Immature natural killer cell (primary cell): Measurements from ENCODE around the gene NOC2L. TPM values are rescaled to one million over a fixed set of nuclear protein-coding genes. Genes with fewer than 3 reads are reported as not detected.

Experiments
- DNase-seq, 3 donors: peaks; one replicate each; pipeline ENCODE4 v3.0.0; 2022; ENCODE audit warnings: mixed read lengths in 1 of 3
- H3K27ac Mint-ChIP-seq, 6 donors: one replicate each; pipeline ENCODE4 v1.8.0; 2020; ENCODE audit warnings: mixed read lengths in 6 of 6, mild to moderate bottlenecking in 5 of 6, inconsistent platforms in 4 of 6, moderate library complexity in 3 of 6
- H3K27me3 Mint-ChIP-seq, 3 donors: one replicate each; pipeline ENCODE4 v1.8.0; 2020 to 2021; ENCODE audit warnings: low read depth in 3 of 3, mild to moderate bottlenecking in 3 of 3, mixed read lengths in 3 of 3, moderate library complexity in 3 of 3, inconsistent platforms in 1 of 3
- H3K36me3 Mint-ChIP-seq, 3 donors: one replicate each; pipeline ENCODE4 v1.8.0; 2020; ENCODE audit warnings: mixed read lengths in 3 of 3, inconsistent platforms in 2 of 3, mild to moderate bottlenecking in 2 of 3
- H3K4me1 Mint-ChIP-seq, 2 donors: one replicate each; pipeline ENCODE4 v1.8.0; 2020; ENCODE audit warnings: inconsistent platforms in 2 of 2, mild to moderate bottlenecking in 2 of 2, mixed read lengths in 2 of 2, moderate library complexity in 1 of 2
- H3K4me3 Mint-ChIP-seq, 5 donors: one replicate each; pipeline ENCODE4 v1.8.0; 2020; ENCODE audit warnings: mild to moderate bottlenecking in 5 of 5, mixed read lengths in 5 of 5, inconsistent platforms in 3 of 5, moderate library complexity in 3 of 5
- H3K9me3 Mint-ChIP-seq, 6 donors: one replicate each; pipeline ENCODE4 v1.8.0; 2020; ENCODE audit warnings: mild to moderate bottlenecking in 6 of 6, mixed read lengths in 6 of 6, inconsistent platforms in 4 of 6, moderate library complexity in 3 of 6
- polyA plus RNA-seq, 3 donors: library from polyadenylated mRNA; unstranded; fragments of 300-500 nt; fragmentation: Illumina TruSeq; gene quantifications; one replicate each; pipeline ENCODE4 v1.2.3, GENCODE V29; 2021

NOC2L gene
- polyA plus RNA-seq, 3 donors from 2014 or later: 48.2 to 69.8 (median 53.5) TPM

GRCh38 chr1:909861-910310 is 49.2 kb downstream of the NOC2L start:
- Mint-ChIP-seq H3K9me3 (no peaks in the 10 kb centered on the region), H3K36me3 (no peaks in the 10 kb centered on the region), H3K4me1 (peaks cover 6% of the 10 kb centered on the region in 2 donors), H3K4me3 (no peak overlapping the region), H3K27me3 (peaks cover 9 to 13% (median 11%) of the 10 kb centered on the region in 3 donors), H3K27ac (no peak overlapping the region)
- no peak for DNase-seq

DNA sequence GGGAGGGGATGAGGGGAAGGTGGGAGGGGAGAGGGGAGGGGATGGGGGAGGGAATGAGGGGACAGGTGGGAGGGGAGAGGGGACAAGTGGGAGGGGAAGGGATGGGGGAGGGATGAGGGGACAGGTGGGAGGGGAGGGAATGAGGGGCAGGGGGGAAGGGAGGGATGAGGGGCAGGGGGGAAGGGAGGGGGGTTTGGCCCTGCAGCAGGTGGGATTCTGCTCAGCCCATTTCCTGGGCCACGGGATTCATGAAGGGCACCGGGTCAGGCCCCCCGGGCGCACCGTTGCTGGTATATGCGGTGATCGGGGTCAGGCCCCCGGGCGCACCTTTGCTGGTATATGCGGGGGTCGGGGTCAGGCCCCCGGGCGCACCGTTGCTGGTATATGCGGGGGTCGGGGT is 50.4 kb downstream of the NOC2L start:
- Mint-ChIP-seq H3K27me3 (peaks cover 9 to 14% (median 13%) of the 10 kb centered on the region in 3 donors), H3K4me1 (peaks cover 6% of the 10 kb centered on the region in 2 donors), H3K9me3 (no peaks in the 10 kb centered on the region)

GRCh38 chr1:907611-908451 is 51.2 kb downstream of the NOC2L start:
- peaks cover 9 to 14% (median 13%) of the 10 kb centered on the region in 3 donors for H3K27me3 Mint-ChIP-seq
- DNase-seq: no peak

More for the DNA sequence above, 50.4 kb downstream of the NOC2L start:
- no peak overlapping the region for H3K4me3 Mint-ChIP-seq
- no peak for DNase-seq
- no peak overlapping the region for H3K27ac Mint-ChIP-seq
- no peaks in the 10 kb centered on the region for H3K36me3 Mint-ChIP-seq

GRCh38 chr1:906600-907420 is 52.2 kb downstream of the NOC2L start:
- H3K9me3 Mint-ChIP-seq: no peaks in the 10 kb centered on the region
- H3K4me3 Mint-ChIP-seq: peak overlapping the region in 2 of 5 donors; percentile 38
- DNase-seq: no peak
- H3K36me3 Mint-ChIP-seq: no peaks in the 10 kb centered on the region
- peaks cover 6 to 9% of the 10 kb centered on the region in 2 donors for H3K4me1 Mint-ChIP-seq
- H3K27ac Mint-ChIP-seq: no peak overlapping the region
- H3K27me3 Mint-ChIP-seq: peaks cover 7 to 14% (median 10%) of the 10 kb centered on the region in 3 donors

More at GRCh38 chr1:907611-908451, 51.2 kb downstream of the NOC2L start:
- H3K4me3 Mint-ChIP-seq: no peak overlapping the region
- no peak overlapping the region for H3K27ac Mint-ChIP-seq
- peaks cover 6 to 9% of the 10 kb centered on the region in 2 donors for H3K4me1 Mint-ChIP-seq
- H3K9me3 Mint-ChIP-seq: no peaks in the 10 kb centered on the region
- H3K36me3 Mint-ChIP-seq: no peaks in the 10 kb centered on the region

DNA sequence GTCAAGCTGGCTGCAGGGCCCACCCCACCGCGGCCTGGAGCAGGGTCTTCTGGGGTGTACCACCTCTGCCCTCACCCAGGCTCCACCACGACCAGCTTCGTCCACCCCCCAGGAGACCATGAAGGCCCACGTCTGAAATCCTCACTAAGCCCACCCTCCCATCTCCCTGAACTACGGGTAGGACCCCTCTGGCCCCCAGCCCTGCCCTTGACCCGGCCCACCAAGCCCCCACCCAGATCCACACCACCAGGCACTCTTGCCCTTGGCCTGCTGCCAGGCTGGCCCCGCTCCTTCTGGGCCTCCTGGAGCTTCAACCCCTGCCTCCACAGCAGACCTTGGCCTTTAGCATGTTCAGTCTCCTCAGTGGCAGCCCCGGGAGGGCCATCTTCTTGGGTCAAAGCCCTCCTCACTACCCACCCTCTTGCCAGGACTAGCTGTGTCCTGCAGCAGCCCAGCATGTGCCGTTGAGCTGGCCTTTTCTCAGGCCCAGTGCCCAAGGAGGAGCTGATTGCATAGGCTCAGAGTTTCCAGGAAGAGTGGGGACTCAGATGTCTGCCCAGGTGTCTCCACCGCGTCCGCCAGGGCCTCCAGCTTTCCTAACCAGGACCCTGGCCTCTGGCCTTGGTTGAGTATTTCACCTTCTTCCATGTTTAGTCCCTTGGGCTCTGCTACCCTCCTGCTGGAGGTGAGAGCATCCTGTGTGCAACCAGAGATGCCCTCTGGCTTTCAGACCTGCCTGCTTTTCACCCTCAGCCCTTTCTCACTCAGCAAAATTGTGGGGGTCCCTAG is 53.1 kb downstream of the NOC2L start:
- Mint-ChIP-seq H3K4me3 (peak overlapping the region; percentile 13 to 76 (median 67)), H3K36me3 (no peaks in the 10 kb centered on the region), H3K27me3 (peaks cover 7 to 14% (median 8%) of the 10 kb centered on the region in 3 donors), H3K27ac (no peak overlapping the region), H3K9me3 (no peaks in the 10 kb centered on the region), H3K4me1 (peaks cover 6 to 9% of the 10 kb centered on the region in 2 donors)
- DNase-seq: no peak

DNA sequence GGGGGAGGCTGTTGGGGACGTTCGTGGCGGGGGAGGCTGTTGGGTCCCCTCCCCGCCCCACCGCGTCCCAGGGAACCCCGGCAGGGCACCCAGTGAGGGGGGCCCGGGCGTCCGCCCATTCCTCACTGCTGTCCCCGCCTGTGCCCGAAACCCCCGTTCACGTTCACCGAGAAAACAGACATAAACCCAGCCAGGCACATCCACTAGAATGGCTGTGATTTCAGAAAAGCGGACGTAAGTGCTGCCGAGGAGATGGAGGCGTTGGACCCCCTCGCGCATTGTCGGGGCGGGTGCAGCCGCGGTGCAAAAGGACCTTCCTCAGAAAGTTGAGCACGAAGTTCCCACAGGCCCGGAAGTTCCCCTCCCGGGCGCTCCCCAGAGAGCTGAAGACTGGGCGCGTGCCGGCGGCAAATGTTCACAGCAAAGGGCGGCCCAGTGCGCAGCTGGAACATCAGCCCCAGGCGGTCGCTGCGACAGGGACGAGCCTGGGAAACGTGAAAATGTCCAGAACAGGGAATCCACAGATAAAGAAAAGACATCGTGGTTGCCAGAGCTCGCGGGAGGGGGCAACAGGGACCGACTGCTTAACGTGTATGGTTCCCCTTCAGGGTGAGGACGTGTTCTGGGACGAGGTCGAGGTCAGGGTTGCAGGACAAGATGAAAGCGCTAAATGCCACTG is 53.8 kb downstream of the NOC2L start:
- peak overlapping the region in 1 of 6 donors; percentile 38 for H3K27ac Mint-ChIP-seq
- no peaks in the 10 kb centered on the region for H3K9me3 Mint-ChIP-seq
- H3K27me3 Mint-ChIP-seq: peaks cover 7 to 11% (median 8%) of the 10 kb centered on the region in 3 donors
- peak in 1 of 3 donors; percentile 14 for DNase-seq
- no peaks in the 10 kb centered on the region for H3K36me3 Mint-ChIP-seq
- H3K4me3 Mint-ChIP-seq: peak overlapping the region; percentile 64 to 76 (median 69)
- H3K4me1 Mint-ChIP-seq: peaks cover 6 to 9% of the 10 kb centered on the region in 2 donors

- Mint-ChIP-seq H3K36me3 (no peaks in the 10 kb centered on the region), H3K4me1 (peaks cover 6 to 9% of the 10 kb centered on the region in 2 donors), H3K27ac (peak overlapping the region in 1 of 6 donors; percentile 51), H3K9me3 (no peaks in the 10 kb centered on the region), H3K4me3 (peak overlapping the region; percentile 48 to 85 (median 70)), H3K27me3 (peaks cover 7 to 11% (median 8%) of the 10 kb centered on the region in 3 donors)
- DNase-seq: peak; percentile 87 to 89 (median 88)
Observed at GRCh38 chr1:904310-904950, 54.6 kb downstream of the NOC2L start.

DNA sequence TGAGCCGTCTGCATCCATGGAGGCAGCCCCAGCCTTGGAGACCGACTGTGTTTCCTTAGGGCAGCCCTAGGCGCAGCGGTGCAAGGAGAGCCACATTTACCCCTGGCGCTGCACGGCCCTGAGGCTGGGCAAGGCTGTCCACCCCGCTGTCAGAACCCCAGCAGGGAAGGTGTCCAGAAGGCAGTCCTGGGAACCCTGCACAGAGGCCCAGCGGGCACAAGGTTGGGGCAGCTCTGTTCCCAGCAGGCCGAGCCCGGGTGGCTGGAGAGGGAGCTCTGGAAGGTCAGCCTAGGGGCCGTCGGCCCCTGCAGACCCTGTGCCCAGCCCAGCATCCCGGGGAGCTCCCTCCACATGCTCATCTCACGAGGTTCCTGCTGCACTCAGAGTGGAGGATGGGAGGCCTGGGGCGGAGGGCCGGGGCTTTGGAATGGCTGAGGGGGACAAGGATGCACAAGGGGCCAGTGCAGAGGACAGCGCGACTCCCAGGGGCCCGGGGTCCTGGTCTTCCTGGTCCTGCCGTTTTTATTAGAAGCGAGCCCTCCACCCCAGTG is 55.3 kb downstream of the NOC2L start:
- H3K4me1 Mint-ChIP-seq: peaks cover 7 to 9% of the 10 kb centered on the region in 2 donors
- no peaks in the 10 kb centered on the region for H3K36me3 Mint-ChIP-seq
- peak overlapping the region in 4 of 5 donors; percentile 7 to 58 (median 56) for H3K4me3 Mint-ChIP-seq
- H3K9me3 Mint-ChIP-seq: no peaks in the 10 kb centered on the region
- peaks cover 7 to 11% (median 8%) of the 10 kb centered on the region in 3 donors for H3K27me3 Mint-ChIP-seq
- DNase-seq: no peak
- H3K27ac Mint-ChIP-seq: no peak overlapping the region

DNA sequence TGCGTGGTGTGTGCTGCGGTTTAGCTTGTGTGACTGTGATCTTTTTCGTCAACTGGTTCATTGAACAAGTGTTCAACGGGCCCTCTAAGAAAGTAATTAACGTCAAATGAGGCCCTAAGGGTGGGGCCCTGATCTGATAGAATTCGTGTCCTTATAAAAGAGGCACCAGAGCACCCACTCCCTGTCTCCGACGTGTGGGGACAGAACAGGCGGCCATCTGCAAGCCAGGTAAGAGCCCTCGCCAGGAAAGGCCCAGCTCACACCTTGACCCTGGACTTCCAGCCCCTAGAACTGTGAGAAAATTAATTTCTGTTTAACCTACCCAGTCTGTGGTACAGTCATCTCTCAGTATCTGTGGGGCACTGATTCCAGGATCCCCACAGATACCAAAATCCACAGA is 55.8 kb downstream of the NOC2L start:
- Mint-ChIP-seq H3K27ac (no peak overlapping the region), H3K27me3 (peaks cover 7 to 16% (median 12%) of the 10 kb centered on the region in 3 donors), H3K4me1 (peaks cover 12 to 14% of the 10 kb centered on the region in 2 donors), H3K36me3 (peaks cover 0 to under 1% (median 0%) of the 10 kb centered on the region in 3 donors), H3K4me3 (peak overlapping the region in 4 of 5 donors; percentile 54 to 61 (median 60)), H3K9me3 (peaks cover 0 to 5% (median 0%) of the 10 kb centered on the region in 6 donors)
- no peak for DNase-seq

- Mint-ChIP-seq H3K36me3 (peaks cover 0 to 5% (median 0%) of the 10 kb centered on the region in 3 donors), H3K9me3 (peaks cover 0 to 10% (median 0%) of the 10 kb centered on the region in 6 donors), H3K27me3 (peaks cover 10 to 17% (median 13%) of the 10 kb centered on the region in 3 donors), H3K4me3 (peak overlapping the region in 2 of 5 donors; percentile 7 to 54), H3K4me1 (peaks cover 17 to 19% of the 10 kb centered on the region in 2 donors), H3K27ac (no peak overlapping the region)
- DNase-seq: no peak
Observed at GRCh38 chr1:902802-903201, 56.3 kb downstream of the NOC2L start.

DNA sequence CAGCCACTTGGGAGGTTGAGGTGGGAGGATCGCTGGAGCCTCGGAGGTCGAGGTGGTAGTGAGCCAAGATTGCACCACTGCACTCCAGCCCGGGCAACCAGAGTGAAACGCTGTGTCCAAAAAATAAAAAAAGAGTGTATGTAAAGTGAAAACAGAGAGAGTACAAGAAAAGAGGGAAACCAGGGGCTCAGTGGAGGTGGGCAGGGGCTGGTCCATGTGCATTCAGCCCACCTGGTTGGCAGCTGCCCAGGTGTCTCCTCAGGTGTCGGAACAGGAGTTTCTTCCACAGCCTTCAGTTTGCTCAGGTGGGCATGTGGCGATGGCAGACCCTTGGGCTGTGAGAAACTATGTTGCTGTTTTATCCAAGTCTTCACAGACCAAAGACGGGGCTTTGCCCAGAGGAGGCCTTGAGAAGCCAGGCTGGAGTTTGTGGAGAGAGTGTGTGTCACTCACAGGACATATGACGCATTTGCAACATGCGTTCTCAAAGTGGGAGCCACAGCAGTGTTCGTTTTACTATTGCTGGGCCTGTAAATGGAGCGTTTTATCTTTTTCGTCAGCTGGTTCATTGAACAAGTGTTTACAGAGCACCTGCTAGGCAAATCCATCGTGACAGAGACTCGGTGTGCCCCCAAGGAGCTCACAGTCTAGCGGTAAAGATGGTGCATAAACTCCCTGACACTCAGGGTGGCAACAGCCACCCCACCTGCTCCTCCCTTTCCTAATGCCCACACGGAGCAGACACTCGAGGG is 57.8 kb downstream of the NOC2L start:
- peaks cover 17 to 20% of the 10 kb centered on the region in 2 donors for H3K4me1 Mint-ChIP-seq
- no peak overlapping the region for H3K4me3 Mint-ChIP-seq
- H3K27ac Mint-ChIP-seq: no peak overlapping the region
- no peak for DNase-seq
- H3K27me3 Mint-ChIP-seq: peaks cover 14 to 18% (median 16%) of the 10 kb centered on the region in 3 donors
- peaks cover 0 to 5% (median 0%) of the 10 kb centered on the region in 3 donors for H3K36me3 Mint-ChIP-seq
- H3K9me3 Mint-ChIP-seq: peaks cover 0 to 13% (median 0%) of the 10 kb centered on the region in 6 donors
